AG09309 (cell line): ENCODE data around the gene PAXIP1.

Source experiments
- DNase-seq: peaks from one replicate; pipeline ENCODE4 v3.0.0-alpha.2; 2010; ENCODE audit warnings: low read depth
- H3K4me3 ChIP-seq: 2 replicates; pipeline ENCODE4 v1.5.1; 2011; ENCODE audit warnings: mild to moderate bottlenecking, low read depth, low read length, moderate library complexity; ENCODE audit not compliant: control insufficient read depth
- CTCF ChIP-seq: IDR thresholded peaks from 2 replicates; pipeline ENCODE4 v1.5.1; 2011; ENCODE audit warnings: mild to moderate bottlenecking, low read depth, low read length, inconsistent platforms; ENCODE audit not compliant: insufficient read depth, control insufficient read depth; ENCODE audit errors: missing control alignments

Gene PAXIP1

DNA sequence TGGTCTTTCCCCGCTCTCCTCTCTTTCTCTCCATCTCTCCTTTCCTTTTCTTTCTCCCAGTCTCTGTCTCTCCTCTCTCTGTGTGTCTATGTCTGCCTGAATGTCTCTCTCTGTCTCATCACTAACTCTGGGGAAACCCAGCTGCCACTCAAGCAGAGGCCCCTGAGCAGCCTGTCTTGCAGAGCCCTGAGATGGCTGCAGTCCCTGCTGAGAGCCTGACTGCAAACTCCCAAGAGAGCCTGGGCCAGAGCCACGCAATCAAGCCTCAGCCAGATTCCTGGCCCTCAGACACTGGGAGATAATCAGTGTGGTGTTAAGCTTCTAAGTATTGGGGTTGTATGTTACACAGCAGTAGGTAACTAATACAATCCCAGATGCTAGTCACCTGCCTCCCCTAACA lies 91.5 kb downstream of the PAXIP1 start:
- TF ChIP-seq CTCF = no peak
- no peak overlapping the region for H3K4me3 ChIP-seq
- DNase-seq = no peak

DNA sequence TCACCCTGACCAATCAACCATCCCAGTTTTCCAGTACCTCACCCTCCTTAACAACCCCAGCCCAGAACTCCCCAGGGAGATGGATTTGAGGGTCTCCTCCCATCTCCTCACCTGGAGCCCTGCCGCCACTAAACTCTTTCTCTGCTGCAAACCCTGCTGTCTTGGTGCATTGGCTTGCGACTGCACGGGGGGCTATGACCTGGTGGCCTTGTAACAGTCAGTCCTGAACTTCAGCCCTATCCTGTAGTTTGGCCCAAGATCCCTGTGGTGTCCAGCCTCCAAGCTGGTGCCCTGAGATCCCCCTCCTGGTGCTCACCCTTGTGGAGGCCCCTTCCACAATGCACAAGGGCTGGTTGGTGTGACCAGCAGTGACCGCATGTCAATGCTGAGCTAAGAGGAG lies 91.9 kb downstream of the PAXIP1 start:
- no peak for TF ChIP-seq CTCF
- DNase-seq = no peak
- no peak overlapping the region for H3K4me3 ChIP-seq

- no peak for TF ChIP-seq CTCF
- DNase-seq = no peak
- no peak overlapping the region for H3K4me3 ChIP-seq
Observed at GRCh38 chr7:154910125-154910524, 92.8 kb downstream of the PAXIP1 start.

DNA sequence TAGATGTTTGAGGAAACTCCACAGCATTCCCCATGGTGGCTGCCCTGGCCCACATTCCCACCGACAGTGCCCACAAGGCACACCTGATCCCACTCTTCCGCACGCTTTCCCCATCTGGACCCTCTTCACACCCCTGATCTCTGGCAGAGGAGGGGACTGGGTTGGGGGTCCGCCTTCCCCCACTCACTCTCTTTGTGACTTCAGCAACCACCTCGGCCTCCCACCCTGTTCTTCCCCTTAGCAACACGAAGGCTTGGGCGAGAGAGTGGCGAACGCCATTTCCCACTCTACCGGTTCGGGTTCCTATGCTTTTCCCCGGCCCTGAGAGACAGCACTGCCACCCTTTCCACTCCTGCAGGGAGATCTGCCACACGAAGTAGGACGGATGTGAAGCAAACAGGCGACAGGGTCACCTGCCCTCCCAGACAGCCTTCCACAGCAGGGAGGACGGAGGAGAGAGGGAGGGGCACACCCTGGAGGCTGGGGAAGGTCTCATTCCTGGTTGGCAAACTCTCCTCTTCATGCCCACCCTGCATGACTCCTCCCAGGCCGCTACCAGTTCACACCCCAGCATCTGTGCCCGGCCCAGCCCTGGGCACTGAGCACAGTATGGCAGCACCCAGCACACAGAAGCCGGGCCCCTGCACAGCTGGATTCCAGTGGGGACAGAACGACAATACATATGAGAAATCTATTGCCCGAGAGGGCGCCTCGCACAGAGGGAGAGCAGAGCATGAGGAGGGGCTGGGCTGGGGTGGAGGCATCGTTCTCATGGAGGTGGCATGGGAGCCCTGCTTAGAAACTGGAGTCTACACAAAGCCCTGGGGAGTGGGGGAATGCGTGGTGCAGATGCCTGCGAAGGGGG lies 93.5 kb downstream of the PAXIP1 start:
- no peak overlapping the region for H3K4me3 ChIP-seq
- no peak for TF ChIP-seq CTCF
- DNase-seq = no peak

- no peak overlapping the region for H3K4me3 ChIP-seq
- TF ChIP-seq CTCF = no peak
- DNase-seq = no peak
Observed at GRCh38 chr7:154907651-154908620, 95.0 kb downstream of the PAXIP1 start.

GRCh38 chr7:154906736-154907355 lies 96.1 kb downstream of the PAXIP1 start:
- no peak for DNase-seq
- TF ChIP-seq CTCF = no peak
- no peak overlapping the region for H3K4me3 ChIP-seq
